Kidney capillary endothelial cell (primary cell): ENCODE data around the gene NXN.
"Not testable (repeated sequence)": the region's sequence is repeated elsewhere in the genome, so short reads cannot be mapped to it uniquely, and the experiment has no call there.

ENCODE experiments used
- DNase-seq: peaks from one replicate; pipeline ENCODE4 v3.0.0-alpha.2; 2018; ENCODE audit warnings: low spot score

Gene NXN

DNA sequence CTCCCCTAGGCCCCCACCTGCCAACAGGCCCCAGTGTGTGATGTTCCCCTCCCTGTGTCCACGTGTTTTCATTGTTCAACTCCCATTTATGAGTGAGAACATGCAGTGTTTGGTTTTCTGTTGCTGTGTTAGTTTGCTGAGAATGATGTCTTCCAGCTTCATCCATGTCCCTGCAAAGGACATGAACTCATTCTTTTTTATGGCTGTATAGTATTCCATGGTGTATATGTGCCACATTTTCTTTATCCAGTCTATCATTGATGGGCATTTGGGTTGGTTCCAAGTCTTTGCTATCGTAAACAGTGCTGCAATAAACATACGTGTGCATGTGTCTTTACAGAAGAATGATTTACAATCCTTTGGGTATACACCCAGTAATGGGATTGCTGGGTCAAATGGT, 150.0 kb downstream of the NXN start:
- DNase-seq = not testable (repeated sequence)

DNA sequence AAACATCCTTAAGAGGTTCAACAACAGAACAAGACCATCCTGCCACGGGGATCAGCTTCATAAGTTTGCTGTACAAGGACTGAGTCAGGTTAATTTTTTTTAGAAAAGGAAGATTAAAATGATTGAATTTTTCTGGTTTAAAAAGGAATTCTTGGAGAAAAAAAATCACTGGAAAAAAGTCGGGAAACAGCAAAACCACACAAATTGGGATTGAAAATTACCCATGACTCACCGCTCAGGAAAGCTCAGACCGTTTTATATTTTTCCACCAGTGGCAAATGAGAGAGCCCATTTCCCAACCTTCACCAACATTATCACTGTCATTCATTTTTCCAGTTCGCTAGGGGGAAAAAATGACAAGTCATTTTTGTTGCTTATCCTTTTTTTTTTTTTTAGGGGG, 150.8 kb downstream of the NXN start:
- no peak for DNase-seq

DNA sequence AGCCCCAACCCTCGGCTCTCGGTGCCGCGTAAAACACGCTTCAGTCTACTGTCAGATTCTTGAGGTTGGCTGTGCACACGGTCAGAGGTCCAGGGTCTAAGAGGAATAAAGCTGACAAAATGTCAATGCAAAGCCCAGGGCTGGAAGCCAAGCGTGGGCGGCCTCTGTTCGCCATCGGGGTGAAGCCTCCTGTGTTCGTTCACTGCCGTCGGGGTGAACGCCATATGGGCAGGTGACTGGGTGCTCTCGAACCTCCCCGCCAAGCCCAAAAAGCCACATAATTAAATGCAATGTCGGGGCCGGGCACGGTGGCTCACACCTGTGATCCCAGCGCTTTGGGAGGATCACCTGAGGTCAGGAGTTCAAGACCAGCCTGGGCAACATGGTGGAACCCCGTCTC, 152.8 kb downstream of the NXN start:
- no peak for DNase-seq

DNA sequence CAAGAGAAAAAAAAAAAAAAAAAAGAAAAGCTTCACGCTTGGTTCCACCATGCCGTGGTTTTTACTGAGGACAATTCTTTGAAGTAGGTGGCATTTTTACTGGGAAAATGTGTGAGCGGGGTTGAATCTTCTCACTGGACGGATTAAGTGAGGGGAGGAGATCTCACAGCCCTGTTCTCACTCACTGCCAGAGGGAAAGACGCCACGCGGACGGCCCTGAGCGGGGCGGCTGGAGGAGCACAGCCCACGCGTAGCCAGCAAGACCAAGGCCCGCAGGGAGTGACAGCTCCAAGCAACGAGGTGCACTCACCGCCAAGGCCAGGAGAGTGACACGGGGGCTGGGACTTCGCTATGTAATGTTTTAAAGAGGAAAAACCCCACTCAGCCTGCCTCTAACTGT, 154.4 kb downstream of the NXN start:
- DNase-seq = no peak

DNA sequence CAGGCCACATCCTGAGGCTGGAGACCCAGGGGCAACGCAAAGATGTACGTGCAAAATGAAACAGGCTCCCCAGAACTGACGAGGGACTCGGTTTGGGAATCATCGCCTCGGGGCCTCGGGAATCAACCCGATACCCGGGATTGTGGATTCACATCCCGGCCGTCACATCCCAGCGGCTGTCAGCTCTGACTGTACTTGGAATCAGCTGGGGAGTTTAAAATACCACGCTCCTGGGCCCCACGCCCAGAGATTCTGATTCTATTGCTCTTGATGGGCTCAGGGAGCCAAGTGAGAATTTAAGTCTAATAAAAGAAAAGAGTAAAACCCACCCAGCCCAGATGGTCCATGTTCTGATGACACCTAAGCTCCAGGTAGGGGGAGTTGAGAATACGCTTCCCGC, 155.2 kb downstream of the NXN start:
- no peak for DNase-seq

DNA sequence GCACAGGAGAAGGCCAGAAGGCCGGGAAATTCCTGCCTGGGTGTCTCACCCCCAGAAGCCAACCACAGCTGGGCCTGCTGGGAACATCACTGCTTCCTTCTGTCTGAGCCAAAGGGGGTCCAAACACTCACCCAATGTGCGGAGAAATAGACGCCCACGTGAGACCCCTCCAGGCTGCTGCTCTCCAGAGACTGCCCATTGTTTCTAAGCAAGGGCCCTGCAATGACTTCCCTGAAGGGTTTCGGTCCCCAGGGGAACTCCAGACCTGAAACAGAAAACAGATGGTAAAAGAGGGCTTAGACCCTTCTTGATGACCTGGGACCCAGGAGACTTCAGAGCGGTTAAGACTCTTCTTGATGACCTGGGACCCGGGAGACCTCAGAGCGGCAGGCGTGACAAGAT, 156.1 kb downstream of the NXN start:
- DNase-seq = no peak

DNA sequence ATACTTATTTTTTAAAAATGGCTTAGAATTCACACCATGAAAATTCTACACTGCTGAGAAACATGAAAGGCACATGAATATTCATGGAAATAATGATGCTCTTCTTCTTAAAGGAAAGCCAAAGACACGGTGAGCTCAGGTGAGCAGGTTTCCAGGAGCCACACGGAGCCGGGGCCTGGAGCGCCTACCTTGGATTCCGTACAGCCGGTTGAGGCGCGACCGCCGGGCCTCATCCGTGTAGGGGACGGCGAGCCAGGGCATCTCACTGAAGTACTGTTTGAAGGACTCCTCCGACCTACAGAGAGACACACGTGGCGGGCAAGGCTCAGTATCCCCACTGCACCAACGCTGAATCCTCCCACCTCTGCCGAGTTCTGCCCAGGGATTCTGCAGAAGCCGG, 160.3 kb downstream of the NXN start:
- no peak for DNase-seq

DNA sequence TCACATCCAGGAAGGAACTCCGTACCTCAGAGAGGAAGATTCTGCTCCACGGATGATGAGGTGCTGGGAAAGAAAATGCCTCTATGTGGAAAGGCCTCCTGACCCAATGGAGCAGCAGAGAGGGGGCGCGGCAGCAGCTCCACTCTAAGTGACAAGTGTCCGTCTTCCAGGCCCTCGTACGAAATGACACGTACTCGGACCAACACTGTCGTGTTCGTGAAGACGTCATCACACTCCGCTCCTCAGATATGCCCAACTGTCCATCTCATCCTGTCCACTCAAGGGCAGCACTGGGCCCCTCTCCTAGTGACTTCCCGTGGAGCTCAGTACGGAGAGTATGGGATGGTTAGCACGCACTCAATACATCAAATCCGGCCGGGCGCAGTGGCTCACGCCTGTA, 165.2 kb downstream of the NXN start:
- no peak for DNase-seq

DNA sequence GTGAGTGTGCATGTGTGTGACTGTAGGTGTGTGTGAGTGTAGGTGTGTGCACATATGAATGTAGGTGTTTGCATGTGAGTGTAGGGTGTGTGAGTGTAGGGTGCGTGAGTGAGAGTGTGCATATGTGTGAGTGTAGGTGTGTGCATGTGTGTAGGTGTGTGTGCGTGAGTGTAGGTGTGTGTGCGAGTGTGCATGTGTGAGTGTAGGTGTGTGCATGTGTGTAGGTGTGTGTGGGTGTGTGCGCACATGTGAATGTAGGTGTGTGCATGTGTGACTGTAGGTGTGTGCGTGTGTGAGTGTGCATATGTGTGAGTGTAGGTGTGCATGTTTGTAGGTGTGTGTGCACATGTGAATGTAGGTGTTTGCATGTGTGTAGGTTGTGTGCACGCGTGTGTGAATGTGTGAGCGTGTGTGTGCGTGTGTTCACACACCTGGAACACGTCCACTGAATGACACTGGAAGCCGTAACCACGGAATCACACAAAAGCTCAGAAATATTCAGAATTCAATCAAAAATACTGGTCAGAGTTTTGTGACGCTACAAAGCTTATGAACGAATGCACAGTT, 166.9 kb downstream of the NXN start:
- no peak for DNase-seq

DNA sequence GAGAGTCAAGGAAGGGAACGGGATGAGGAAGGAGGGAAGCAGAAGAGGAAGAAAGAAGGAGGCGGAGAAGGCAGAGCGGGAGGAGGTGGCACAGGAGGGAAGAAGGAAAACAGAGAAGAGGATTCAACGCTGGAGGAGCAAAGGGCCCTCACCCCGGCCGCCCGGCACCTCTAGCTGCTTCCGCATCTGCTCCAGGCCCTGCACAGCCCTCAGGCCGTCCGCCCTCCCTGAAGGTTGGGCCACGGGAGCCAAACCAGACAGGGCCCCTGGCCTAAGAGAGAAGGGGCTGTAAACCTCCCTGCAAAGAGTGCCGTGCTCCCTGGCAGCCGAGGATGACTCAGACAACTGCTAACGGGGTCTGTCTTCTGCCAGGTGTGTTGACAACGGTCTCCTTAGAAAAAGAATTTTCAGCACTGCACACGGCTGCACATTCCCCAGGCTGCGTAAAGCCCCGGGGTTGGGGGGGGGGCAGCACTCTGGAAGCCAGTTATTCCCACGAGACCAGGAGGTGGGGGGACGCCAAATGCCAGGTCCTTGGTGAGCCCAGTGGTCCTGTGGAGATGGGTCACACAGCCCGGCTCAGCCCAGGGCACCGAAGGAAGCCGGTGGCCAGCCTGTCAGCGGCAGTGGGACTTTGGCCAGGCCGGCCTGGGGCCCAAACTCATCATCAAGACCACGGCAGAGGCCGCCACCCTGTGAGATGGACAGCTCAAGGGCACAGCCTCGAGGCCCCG, 168.4 kb downstream of the NXN start:
- DNase-seq = no peak

DNA sequence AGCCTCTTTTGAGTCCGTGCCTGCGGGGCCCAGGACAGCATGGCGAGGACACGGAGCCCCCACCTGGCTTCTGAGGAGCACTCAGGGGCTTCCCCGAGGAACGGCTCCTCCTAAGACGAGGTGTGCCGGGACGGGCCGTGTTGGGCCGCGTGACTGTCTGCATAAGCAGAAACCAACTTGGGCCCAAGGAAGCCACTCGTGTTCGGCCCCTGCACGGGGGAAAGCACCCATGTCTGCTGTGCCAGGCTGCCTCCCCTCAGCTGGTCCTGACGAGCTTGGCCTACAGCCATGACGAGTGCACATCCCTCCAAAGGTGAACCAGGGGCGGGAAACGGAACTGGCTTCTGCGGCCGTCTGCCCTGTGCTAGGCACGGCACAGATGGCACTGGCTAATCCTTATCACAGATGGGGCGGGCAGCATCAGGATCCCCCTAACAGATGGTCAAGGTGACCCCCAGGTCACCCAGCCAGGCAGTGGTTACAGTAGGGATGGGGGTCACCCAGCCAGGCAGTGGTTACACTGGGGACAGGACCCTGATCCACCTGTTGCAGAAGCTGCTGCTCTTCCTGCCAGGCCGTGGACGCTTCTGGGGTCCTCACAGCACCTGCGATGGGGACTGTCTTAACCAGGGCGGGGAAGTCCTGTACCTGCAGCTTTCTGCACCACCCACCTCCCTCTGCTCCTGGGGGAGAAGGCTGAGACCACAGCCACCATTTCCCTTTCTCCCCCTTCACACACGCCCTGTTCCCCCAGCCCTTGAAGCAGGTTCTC, 171.9 kb downstream of the NXN start:
- DNase-seq = no peak

DNA sequence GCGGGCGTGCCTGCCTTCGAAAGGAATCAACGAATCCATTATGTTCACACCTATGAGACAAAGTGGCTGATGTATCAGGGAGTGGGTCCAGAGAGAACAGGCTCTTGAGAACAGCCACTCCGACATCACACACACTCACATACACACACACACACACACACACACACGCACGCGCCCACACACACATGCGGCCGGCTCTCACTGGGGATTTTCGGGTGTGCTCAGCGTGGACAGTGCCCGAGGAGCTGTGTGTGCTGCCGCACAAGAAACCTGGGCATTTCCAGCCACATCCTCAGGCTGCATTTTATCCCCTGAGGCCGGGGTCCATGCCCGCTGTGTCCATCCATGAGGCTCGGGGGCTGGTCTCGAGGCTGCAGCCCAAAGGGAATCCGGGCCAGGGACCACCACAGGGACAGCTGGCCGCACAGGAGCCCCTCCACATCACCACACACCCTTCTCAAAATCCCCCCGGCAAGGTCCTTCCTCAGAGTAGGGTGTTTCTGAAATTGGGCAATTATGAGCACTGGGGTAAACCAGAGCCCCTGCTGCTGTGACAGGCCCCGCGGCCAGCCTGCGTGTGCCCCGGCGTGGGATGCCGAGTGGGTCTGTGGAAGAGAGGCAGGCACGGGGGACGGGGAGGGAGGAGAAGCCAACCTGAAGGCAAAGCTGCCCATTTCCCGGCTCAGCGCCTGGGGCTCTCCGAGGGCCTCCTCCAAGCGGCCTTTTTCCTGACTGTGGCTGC, 172.6 kb downstream of the NXN start:
- no peak for DNase-seq

DNA sequence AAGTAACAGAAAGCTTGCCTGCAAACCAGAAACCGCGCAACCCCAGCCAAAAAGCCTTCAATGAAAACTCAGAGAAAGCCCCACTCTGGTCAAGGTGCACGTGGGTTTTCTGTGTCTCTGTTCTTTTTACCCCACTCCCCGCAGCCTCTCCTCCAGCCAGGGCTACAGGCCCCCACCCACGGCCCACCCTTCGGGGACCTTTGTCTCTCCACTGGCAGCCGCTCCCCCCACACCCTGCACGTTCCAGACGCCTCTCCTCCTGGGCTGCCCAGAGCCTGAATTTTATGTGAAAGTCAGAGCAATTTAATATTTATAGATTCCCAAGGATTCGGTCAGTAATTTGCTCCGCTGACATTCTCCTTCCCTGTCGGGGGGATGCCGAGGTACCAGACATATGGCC, 173.2 kb downstream of the NXN start:
- no peak for DNase-seq

DNA sequence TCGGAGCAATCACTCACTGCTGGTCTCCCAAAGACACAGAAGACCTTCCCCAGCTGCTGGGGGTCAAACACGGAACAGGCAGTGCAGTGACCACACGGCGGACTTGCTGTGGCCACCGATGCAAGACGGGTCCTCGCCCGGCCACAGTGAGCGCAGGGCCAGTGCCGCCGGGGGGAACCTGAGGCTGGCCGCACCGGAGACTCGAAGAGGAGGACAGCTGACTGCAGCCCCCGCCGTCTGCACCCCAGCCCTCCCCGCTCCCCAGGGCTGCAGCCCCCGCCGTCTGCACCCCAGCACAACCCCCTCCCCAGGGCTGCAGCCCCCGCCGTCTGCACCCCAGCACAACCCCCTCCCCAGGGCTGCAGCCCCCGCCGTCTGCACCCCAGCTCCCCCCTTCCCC, 173.7 kb downstream of the NXN start:
- not testable (repeated sequence) for DNase-seq

DNA sequence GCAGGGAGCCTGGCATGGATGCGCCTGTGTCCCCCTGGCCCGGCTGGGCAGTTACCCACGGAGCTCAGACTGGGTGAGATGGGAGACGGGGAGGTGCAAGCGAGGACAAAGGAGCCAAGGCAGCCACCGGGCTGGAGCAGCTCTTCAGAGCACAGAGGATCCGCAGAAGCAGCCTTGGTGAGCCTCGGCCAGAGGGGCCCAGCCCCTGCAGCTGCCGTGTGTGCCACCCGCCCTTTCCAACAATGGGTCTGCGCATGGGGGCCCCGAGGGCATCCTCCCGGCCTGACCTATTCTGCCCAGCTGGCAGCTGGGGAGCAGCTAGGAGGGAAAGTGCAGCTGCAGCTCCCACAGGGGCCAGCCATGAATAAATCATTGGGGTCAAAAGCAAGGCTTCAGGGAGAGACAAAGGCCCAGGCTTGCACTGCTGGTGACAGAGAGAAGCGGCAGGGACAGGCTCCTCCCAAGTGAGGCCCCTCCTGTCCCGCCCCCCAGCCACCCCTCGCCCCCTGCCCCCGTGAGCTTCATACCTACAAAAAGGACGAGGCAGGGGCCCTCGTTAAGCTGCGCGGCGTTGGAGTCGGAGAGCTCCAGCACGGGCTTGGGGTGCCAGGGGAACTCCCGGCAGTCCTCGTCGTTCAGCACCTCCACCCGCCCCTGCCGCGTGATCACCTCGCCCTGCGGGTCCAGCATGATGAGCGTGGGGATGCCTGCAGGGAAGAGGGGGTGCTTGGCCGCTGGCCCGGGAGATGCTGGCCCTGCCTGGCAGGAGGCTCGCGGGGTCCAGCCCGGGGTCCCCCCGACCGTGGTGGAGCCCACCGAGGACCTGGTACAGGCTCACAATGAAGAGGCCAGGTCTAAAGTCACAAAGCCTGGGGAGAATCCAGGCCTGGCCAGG, 174.8 kb downstream of the NXN start:
- DNase-seq = no peak

DNA sequence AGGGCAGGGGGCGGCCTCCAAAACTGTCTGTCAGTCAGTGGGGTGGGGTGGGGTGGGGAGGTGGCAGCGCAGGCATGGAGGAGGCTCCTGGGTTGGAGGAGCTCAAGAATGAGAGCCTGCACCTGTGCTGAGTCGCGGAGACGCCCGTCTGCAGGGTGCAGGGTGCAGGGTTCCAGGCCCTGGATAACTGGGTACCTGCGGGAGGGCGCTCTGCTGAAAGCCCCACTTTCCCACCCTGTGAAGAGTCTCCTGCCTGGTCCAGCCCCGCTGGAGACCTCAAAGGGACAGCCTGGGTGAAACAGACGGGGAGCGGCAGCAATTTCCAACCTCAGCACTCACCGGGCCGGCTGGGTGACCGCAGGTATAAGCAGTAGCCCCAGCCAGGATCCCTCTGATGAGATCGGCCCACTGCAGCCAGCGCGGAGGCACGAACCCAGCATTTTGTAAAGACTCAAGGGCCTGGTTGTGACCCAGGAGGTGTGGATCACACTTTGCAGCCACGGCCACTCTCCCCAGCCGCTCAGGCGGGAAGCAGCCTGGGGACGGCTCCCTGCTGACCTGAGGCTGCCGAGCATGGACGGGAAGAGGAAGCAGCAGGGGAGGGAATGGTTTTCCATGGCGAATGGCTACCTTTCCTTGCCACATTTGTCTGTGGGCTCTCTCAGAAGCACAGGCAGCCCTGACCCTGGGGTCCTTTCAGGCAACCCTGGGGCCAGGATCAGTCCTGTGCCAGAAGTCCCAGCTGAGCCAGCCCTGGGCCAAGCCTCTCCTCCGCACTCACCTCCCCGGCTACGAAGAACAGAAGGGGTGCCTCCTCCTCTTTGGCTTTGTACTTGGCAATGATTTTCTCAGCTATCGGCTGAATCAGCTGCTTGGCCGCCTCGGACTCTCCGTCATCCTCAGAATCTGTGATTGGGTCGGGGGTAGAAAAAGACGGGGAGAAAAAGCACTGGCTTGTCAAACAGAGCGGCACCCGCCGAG, 176.4 kb downstream of the NXN start:
- no peak for DNase-seq

DNA sequence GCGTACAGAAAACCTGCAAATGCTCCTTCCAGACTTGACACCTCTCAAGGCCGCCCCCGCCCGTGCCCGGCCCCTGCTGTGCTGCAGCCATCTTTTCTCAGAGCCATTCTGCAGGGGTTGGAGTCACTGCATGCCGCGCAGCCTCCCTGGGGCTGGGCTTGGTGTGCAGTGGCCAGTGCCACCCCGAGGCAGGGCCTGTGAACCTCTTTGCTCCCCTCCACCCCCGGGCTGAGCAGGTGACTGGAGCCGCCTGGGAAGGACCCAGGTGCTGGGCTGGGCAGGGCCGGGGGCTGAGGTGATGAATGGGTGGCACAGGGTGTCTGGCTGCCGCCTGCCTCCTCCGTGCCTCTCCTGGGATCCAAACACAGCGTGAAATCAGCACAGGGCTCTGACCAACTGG, 177.1 kb downstream of the NXN start:
- no peak for DNase-seq

DNA sequence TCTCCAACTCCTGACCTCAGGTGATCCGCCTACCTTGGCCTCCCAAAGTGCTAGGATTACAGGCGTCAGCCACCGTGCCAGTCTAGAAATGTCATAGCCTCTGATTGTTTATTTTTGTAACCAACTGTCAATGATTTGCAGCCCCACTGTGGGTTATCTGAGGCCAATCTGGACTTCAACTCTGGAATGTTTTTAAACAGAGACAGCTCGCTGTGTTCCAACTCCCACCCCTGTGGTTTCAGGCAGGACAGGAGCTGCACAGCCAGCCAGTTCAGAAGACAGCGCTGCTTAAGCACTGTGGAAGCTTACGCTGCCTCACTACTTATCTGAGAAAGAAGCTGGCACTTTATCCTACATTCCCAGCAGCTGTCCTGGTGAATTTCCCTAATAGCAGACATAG, 177.9 kb downstream of the NXN start:
- DNase-seq = no peak

DNA sequence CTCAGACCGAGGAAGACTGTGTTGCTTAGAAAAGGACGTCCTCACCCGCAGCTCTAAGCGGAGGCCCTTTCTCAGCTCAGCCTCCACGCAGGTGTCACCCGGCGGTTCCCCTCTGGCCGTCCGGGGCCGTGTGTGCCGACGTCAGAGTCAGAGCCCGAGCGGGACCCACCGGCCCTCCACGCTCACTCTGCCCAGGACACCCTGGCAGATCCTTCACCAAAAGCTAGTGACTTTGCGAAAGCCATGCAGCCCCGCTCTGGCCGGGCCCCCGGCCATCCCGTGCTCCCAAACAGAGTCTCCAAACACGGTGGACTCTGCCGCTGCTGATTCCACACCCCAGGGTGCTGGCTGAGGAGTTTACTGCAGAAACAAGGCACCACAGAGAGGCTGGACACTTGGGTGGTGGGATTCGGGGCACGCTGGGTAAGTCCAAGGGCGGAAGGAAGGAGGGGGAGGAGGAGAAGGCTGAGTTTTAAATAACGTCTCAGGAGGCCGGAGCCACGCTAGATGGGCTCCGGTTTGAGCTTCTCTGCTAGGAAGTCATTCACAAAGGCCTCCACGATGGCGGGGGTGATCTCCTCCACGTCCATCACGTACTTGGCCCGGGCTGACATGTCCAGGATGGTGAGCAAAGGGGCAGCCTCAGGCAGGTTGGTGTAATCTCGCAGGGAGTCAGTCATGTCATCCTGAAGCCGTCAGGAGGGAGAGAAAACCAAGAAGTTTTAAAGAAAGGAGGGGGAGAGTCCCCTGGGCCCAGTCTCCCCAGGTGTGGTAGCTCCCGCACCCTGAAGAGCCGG, 178.9 kb downstream of the NXN start:
- no peak for DNase-seq

DNA sequence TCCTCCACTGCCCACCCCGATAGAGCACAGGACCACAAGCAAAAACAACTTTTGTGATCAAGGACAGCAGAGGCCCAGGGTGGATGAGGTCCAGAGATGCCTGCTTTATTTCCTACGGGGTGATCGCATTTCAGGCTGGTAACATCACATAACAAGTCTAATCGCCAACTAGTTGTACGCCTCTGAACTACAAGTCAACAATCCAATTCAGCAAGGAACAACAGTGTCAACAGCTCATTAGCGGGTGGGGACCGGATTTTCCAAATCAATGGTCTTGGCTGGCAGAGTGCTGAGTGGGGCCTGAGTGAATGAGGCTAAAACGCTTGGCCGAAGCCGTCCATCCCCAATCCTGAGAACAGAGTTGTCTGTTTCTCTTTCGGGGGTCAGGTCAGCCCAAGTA, 180.3 kb downstream of the NXN start:
- DNase-seq = no peak
